Activated T-cell treated with anti-CD3 and anti-CD28 coated beads, Interleukin-2, amount 50 U/mL, for 48 hours (primary cell): ENCODE measurements around the gene ZBTB21.
A peak's percentile ranks its signal among the peaks of the same experiment; 100 is the strongest.

Experiments
- DNase-seq, 2 experiments: peaks; one replicate each; pipeline ENCODE4 v3.0.0-alpha.2; 2020

The ZBTB21 gene

DNA sequence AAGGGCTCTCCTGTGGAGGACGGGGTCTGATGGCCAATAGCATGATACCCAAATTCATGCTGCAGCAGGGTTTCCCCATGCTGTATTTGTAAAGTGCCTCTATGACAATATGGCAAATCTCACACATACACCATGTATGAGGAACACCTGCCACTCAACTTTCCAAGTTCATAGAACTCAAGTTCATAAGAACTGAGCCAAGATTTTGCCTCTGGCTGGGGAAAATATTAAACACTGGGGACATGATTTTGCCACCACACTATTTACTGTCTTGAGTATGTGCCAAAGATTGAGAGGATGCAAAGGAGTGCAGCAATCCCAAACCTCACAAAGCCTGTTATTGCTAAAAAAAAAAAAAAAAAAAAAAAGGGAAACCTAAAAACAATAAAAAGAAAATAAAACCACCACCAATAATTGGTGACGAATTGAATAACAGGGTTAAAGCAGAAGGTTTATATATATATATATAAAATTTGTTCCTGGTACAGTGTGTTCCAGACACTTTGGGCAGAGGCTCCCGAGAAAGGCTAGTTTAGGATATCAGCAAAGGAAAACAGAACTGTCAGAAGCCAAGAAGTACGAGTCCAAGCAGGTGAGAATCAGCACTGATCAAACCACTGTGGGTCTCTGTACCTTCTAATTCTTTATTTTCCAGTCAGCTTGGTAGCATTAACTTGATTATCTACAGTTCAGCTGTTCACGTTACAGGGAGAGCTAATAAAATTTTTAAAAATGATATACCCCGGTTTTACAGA is 24.3 kb downstream of the ZBTB21 start:
- DNase-seq, result no peak

DNA sequence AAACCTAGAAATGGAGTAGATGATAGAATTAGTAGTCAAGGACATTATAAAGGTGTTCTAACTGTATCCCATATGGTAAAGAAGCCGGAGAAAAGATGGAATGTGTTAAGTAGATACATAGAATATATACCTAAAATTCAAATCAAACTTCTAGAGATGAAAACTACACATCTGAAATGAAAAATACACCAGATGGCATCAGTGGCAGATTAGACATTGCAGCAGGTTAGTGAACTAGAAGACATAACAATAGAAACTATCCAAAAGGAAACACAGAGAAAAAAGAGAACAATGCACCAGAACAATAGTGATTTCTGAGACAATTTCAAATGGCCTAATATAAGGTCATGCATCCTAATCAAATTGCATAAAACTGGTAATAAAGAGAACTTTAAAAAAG is 26.9 kb downstream of the ZBTB21 start:
- DNase-seq, result no peak

DNA sequence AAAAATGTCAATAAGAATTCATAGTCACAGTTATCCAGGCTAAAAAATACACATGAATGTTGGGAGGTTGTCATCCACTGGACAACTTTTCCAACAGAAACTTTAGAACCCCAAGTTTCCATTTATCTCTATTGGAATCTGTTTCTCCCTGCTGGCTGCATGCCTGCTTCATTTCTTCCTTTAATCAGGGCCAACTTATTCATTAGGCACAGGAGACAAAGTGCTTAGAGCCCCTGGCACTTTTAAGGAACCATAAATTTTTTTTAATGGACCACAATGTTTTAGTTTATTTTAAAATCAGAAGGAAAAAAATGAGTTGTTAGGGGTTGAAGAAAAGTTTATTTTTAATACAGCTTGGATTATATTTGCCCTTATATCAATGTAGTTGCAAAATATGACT is 29.6 kb downstream of the ZBTB21 start:
- no peak for DNase-seq

DNA sequence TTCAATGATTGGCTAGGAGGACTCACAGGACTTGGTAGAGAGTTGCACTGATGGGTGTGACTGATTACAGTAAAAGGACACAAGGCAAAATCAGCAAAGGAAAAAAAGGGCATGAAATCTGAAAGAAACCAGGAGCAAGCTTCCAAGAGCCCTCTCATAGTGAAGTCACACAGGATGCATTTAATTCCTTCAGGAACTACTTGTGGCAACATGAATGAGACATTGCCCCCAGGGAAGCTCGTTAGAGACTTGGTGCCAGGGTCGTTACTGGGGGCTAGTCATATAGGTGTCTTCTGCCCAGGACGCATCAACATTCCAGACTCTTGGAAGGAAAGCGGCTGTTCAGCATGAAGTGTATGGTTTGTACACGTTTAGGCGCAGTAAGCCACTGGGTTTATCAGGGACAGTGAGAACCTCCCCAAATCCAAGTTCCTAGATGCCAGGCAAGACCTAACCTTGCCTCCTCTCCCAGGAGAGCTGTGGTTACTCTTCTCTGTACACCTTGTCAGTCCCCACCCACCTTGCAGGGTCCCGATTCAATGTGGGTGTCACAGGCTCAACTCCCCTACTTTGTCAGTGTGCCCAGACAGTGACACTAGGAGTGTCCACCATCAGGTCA is 30.3 kb downstream of the ZBTB21 start:
- peak in 1 of 2 experiments; percentile 5 for DNase-seq

DNA sequence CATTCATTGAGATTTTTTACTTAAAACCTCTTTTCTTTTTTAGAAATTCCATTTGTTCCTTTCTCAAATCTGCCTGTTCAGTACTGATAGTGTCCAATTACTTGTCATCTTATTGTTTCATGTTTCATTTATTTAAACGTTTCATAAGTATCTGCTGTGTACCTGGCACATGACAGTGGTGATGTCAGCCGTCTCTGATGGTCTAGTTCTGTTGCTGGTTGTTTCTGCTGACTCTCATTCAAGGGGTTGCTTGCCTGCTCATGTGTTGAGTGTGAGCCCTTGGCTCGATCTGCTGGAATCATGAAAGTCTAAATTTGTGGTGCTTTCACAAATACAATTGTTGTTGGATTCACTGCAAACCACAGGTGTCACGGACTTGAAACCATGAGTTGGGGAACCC is 30.8 kb downstream of the ZBTB21 start:
- no peak for DNase-seq

DNA sequence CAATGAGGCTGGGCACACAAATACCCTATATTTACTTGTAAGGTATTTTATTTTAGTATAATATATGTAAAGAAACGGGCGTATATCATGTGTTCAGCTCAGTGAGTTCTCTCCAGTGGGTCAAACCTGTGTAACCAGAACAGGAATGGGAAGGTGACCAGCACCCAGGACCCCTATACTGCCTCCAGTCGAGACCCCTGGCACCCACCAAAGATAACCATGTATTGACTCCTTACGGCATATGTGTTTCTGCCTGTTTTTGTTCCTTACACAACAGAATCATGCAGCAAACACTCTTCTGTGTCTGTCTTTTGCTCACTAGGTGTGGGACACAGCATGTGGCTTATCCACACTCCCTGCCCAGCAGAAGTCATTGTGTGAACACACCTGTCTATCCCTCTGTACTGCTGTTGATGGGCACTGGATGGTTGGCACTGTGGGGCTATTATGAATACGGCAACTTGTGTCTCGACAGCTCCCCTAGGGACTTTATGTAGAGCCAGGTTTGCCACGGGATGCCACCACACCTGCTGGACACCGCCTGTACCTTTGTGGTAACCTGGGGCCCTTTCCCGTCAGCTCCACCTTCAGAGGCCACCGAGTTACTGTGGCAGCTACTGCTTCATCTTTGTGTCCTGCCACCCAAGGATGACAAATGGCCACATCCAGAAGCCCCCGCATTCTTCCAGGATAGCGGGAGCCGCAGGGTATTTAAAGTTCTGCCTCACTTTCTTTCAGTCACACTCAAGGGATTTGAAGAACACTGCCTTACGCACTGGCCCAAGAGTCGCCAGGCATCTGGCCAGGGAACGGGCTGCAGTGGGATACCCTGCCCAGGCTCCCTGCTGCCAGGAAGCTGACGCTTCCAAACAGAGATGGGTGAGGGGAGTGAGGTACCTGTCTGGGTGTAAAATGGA is 32.9 kb downstream of the ZBTB21 start:
- peak in 1 of 2 experiments; percentile 9 for DNase-seq

DNA sequence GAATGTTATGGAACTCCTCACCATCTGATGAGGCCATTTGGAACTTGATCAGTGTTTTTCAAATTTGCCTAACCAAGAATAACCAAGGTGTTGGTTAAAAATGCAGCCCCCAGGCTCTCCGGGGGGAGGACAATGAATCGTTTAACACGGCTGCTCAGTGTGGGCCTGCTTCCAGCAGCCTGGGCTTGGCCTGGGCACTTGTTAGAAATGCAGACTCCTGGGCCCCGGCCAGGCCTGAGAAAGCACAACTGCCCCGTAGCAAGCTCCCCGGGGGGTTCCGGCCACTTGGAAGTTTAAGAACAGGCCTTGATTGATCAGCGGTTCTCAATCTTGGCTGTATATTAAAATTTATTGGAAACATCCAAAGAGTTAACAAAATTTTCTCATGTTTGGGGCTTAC is 33.5 kb downstream of the ZBTB21 start:
- no peak for DNase-seq

DNA sequence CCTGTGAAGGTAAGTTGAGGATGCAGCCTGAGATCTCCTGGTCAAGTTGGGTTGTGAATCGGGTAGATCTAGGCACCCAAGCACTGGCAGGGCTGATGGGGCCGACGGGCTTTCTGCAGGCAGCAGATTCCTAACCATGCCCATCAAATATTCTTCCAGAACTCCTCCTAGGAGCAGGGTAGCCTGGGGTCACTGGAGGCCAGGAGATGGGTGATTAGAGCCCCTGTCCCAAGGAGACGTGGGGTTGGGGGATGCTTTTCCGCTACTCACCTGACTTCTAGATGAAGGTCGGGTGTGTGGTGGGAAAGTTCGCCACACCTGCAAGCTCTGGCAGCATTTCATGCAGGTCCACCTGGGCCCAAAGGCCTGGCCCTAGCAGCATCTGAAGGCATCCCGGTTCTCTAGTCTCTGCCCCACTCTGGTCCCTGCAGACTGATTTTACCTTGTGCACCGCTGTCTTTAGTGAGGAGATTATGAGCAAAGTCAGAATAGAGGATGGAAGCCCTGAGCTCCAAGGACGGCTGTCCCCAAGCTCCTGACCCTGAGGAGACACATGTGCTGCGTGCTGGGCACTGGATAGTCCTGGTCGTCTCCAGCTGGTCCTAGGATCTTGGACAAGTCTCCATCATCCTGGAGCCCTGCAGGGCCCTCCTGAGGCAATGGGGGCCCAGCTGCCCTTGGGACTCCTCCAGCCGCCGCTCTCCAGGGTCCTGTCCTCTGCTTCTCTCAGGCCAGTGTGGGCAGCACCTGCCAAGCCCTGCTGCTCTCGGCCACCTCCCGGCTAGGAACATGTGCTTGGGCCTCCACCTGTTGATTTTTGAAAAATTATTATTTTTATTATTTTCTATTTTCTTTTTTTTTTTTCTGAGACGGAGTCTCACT is 34.5 kb downstream of the ZBTB21 start:
- peak in 1 of 2 experiments; percentile 11 for DNase-seq

DNA sequence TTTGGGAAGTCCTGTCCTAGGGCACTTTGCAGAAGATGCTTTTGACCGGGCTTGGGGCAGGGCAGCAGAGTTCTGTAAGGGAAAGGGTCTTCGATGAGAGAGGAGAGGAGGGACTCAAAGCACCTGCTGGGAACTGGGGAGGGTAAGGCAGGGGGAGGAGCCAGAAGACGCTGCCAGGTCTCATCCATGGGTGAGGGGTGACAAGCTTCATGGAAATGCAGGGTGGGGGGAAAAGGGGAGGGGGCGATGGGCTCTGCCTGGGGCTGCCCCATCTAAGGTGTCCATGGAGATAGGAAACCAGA is 35.5 kb downstream of the ZBTB21 start:
- DNase-seq, result no peak

DNA sequence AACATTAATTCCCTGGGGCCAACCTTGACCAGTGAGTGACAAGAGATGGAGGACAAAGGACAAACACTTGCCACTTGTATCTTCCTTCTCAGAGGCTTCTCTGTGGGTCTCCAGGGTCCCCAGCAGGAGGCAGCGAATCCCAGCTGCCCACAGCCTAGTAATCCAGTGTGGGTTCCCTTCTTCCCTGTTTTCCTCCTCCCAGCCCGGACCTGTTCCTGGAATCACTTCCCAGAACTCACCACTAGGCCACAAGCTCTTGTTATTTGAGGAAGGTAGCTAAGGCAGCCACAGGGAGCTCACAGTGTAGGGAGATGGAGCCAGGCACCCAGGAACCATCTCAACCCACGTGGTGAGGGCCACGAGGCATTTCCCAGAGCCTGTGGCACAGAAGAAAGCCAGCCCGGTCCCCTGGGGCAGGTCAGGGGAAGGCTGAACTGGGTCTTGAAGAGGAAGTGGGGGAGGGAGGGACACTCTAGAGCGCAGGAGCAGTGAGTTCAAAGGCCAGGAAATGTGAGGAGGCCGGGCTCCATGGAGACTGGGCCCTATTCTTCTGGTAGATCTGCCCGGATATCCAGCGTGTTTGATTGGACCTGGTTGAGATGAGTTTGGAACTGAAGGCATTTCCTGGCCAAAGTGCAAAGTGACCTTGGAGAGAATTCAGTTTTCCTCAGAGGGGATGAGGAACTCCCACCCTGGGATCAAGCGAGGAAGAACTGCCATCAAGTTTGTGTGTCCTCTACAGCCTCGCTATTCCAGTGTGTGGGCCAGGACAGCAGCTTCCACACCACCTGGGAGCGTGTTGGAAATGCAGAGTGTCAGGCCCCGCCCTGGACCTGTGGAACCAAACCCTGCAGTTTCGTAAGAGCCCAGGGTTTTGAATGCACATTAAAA is 36.1 kb downstream of the ZBTB21 start:
- DNase-seq, result peak in 1 of 2 experiments; percentile 29

DNA sequence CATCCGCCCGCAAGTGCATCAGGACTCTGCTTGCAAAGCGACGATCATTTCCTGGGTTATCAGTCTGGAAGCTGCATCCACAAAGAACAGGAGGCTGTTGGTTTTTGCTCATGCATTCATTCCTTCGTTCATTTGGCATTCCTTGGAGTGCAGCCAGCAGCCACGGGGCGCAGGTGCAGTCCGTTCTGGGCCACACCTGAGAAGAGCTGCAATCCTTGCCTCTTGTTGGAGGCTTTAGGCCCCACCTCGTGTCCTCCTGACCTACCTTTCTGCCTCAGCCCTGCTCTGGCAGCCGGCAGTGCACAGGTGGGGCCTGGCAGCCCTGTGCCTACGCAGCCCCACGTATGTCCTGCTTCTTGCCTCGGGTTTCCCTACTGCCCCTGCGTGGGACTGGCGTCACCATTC is 36.7 kb downstream of the ZBTB21 start:
- peak in 1 of 2 experiments; percentile 3 for DNase-seq

DNA sequence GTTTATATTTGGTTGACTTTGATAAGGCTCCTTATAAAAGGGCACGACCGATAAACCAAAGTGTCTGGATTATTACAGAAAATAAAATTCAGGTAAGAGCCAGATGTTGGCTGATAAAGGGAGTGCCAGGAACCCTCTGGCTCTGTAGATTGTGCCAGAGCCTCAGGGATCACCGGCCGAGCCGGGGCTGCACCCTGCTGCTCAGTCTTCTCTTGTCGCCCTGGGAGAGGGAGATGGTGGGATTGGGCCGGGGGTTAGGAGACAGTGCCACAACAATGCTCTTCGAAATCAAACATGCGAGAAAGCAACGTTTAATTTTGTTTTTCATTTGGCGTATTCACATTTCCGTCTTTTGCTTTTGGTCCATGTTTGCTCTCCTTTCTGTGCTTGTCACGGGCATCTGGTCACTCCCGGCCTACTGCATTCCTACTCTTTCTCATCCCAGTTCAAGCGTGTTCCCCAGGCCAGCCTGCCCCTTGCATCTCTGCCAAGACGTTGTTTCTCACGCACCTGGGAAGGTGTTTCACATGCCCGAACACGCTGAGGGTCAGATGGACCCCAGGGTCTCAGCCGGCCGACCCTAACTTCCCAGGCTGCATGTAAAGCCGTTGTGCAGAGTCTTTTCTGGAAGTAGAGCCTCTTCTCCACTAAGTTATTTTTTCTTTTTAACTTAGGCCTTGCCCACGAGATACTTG is 37.5 kb downstream of the ZBTB21 start:
- peak in 1 of 2 experiments; percentile 2 for DNase-seq

DNA sequence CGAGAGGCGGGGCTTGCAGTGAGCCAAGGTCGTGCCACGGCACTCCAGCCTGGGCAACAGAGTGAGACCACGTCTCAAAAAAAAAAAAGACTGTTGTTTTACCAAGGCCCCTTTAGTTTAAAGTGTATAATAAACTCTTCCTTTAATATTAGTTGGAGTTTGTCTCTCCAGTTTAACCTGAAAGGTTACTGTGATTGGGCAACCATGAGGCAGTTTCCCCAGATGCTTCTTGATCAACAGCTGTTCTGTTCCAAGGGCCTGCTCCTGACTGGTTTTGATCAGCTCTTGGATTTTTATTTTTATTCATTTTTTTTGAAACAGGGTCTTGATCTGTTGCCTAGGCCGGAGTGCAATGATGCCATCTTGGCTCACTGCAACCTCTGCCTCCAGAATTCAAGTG is 38.3 kb downstream of the ZBTB21 start:
- DNase-seq, result no peak

DNA sequence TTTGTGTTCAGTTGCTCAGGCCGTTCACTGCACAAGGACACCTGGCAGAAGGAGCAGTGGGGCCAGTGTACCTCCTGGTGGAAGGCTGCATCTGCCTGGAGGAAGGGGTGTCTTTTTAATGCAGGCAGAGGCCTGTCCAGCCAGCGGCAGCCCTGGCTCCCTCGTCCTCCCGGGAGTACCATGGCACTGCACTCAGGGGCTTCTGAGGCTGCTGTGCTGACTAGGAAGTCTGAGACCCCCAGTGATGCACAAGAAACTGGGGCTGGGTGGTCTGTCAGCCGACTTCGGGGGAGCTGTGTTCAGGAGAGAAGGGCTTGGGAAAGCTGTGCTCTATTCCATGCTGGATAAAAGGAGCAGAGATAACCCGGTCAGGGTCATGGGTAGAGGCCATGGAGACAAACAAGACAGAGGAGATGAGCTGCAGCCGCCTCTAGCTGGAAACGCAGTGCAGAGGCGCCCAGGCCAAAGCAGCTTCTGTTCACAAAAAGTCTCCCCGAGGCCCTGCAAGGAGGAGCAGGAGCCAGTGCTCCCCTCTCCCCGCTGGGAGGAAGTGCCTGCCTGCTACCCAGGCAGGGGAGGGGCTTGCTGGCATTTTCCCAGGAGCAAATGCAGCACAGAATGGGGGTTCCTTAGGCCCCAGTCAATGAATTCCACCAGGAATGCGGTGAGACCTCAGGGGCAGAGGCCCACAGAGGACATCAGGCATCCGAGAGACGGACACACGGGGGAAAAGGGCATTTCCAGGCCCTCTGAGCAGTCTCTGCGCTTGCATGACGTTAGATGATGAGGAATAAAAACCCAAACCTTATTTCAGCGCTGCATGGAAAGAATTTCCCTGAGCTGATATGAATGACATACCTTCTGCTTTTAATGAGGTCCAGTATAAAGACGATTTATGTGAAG is 39.2 kb downstream of the ZBTB21 start:
- peak in 1 of 2 experiments; percentile 7 for DNase-seq

DNA sequence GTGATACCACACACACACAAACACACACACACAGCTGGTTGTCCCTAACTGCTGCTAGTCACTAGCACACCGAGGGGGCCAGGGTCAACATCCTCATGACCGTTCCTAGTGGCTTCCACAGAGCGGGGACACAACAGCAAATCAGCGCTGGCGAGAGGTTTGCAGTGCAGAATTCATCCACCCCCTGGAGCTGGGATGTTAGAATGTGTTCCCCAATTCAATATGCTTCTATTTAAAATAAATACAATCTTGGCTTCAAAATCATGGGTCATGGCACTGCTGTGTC is 40.1 kb downstream of the ZBTB21 start:
- DNase-seq, result no peak

DNA sequence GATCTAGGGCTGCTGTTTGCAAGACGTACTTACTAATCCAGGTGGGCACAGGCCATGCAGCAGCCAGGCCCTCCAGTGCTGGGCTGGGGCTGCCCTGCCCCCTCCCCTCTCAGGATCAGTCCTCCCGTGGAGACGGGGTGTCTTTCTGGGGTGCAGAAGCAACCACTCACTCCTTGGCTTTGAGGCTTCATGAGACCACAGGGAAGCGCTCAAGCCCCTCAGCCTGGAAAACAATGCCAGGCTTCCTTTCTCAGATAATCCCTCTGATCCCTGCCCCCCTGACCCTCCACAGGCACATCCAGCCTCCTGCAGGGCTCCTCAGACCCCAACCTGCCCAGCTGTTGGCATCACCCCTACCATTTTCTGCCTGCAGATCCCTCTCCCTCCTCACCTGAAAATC is 42.5 kb downstream of the ZBTB21 start:
- peak in 1 of 2 experiments; percentile 2 for DNase-seq

DNA sequence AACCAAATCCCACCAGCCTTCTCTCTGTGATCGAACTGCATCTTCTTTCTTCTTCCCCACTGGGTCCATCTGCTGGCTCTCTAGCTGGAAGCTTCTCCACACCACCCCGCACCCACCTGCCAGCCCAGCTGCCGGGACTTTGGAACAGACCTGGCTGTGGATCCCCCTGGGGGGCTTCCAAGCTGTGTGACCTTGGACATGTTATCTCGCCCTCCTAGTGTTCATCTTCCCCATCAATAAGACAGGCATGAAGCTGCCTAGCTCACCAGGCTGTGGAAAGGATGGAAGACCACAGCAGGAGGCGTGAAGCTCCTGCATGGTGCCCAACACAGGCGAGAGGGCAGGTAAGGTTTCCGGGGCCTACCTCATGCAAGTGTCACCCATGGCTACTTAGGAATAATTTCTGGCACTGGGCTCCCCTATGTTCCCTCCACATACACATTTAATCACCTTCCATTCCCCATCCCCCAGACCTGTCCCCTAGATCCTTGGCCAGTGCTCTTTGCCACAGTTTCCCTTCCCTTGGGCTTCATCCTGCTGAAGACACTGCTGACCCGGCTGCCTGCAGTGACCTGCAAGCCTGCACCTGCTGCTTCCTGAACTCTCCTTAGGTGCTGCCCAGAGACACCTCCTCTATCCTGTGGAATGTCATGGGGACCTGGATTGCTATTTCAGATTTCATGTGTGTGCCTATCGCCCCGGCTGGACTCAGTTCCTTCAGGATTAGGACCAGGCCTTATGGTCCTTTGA is 43.1 kb downstream of the ZBTB21 start:
- DNase-seq, result peak; percentile 7 to 9

DNA sequence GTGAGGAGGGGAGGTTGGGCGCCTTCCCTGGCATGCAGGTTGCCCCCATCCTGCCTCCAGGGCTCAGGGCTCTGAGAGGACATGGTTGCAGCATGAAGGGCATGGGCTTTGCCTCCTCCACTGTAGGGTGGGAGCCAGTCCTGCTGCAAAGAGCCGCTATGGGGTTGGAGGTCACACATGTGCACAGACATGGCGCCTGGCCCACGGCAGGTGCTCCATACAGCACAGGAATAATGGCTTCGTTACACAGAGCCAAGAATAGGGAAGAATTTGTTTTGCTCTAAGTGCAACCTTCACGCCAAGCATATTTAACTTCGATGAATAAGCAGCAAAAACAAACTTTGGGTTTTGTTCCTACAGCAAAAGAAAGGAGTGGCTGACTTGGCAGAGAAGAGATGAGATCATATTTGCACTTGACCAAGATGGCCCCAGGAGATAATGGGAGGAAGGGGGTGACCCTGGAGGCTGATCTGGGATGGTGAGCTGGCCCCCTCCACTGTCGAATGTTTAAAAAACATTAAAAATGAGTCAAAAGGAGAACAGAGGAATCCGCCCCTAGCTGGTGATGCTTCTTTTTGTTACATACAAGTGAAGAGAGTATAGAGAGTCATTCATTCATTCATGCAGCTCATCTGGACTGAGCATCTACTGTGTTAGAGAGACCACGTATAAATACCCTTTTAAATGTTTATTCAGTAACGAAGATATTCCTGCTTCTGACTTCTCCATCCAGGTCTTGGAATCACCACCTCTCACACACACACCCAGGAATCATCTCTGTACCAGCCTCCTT is 43.9 kb downstream of the ZBTB21 start:
- peak in 1 of 2 experiments; percentile 7 for DNase-seq
